Heart right ventricle (tissue), 16 donors: ENCODE measurements around the gene CD81. TPM values are rescaled to one million over a fixed set of nuclear protein-coding genes. Genes with fewer than 3 reads are reported as not detected.
A peak's percentile ranks its signal among the peaks of the same experiment; 100 is the strongest.

Experiments used
- ATAC-seq, 8 donors: fragments of 200-7000 bp; cut with Tn5 transposase; one replicate each; pipeline ENCODE4 v1.9.1; 2020; ENCODE audit warnings: mild to moderate bottlenecking in 8 of 8, moderate library complexity in 8 of 8, moderate number of reproducible peaks in 1 of 8
- DNase-seq, 2 donors: peaks; one replicate each; pipeline ENCODE4 v3.0.0-alpha.2; 2020
- H3K27ac ChIP-seq, 10 donors: fragments of 200-600 bp; sonication (generic) in 2 of 10; one replicate each; pipeline versions ENCODE4 v1.5.0 to v1.8.0; 2020 to 2022; ENCODE audit warnings: mild to moderate bottlenecking in 3 of 10
- H3K27me3 ChIP-seq, 7 donors: fragments of 200-600 bp; one replicate each; pipeline ENCODE4 v1.8.0; 2021 to 2022; ENCODE audit warnings: mild to moderate bottlenecking in 2 of 7
- H3K36me3 ChIP-seq, 9 donors: fragments of 200-600 bp; sonication (generic) in 1 of 9; one replicate each; pipeline versions ENCODE4 v1.5.0 to v1.8.0; 2020 to 2022; ENCODE audit warnings: mild to moderate bottlenecking in 2 of 9
- H3K4me1 ChIP-seq, 9 donors: fragments of 200-600 bp; sonication (generic) in 1 of 9; one replicate each; pipeline versions ENCODE4 v1.5.0 to v1.8.0; 2020 to 2022; ENCODE audit warnings: mild to moderate bottlenecking in 4 of 9
- H3K4me3 ChIP-seq, 10 donors: fragments of 200-600 bp; sonication (generic) in 2 of 10; one replicate each; pipeline versions ENCODE4 v1.5.0 to v1.8.0; 2020 to 2022; ENCODE audit warnings: mild to moderate bottlenecking in 7 of 10, moderate library complexity in 2 of 10
- H3K9me3 ChIP-seq, 11 donors: fragments of 200-600 bp in 10 of 11; sonication (generic) in 2 of 11; one replicate each; pipeline versions ENCODE4 v1.5.0 to v1.8.0; 2013 to 2022; ENCODE audit warnings: mild to moderate bottlenecking in 2 of 11, control low read depth in 1 of 11, moderate library complexity in 1 of 11
- WGBS, 2 donors: extraction: QIAGEN DNeasy Blood & Tissue Kit; methylation state at CpG; one replicate each; pipeline ENCODE4 v1.1.7; 2013; ENCODE audit warnings: inconsistent platforms in 1 of 2; 5-methylcytosine and 5-hydroxymethylcytosine counted together
- intact Hi-C, 10 donors: fragments of 100-400 bp; cut with DNase I; formaldehyde crosslinking; loops; one replicate each; pipeline versions ENCODE4 v1.11.1 to v1.14.2; 2022
- polyA plus RNA-seq, 2 donors: library from polyadenylated mRNA; stranded (reverse); fragments of 200-250 nt; gene quantifications; one replicate each; pipeline ENCODE4 v1.2.3, GENCODE V29; 2013
- total RNA-seq, 10 donors: library from RNA; stranded (reverse); fragmentation: NEBNext Ultra II Directional in 3 of 10; extraction: Animal tissue kit (Norgen Biotek cat#: 25700) in 3 of 10; gene quantifications; one replicate each; pipeline versions ENCODE4 v1.2.1 to v1.2.4, GENCODE V29; 2021 to 2023
- TF ChIP-seq, protein P1 (sequence below), 9 donors: fragments of 200-600 bp; sonication (generic) in 2 of 9; IDR thresholded peaks; one replicate each; pipeline versions ENCODE4 v1.5.0 to v1.8.0; 2021 to 2022; ENCODE audit warnings: antibody characterized with exemption in 9 of 9, mild to moderate bottlenecking in 5 of 9, moderate library complexity in 1 of 9
- donor health status: Arrhythmogenic right ventricular cardiomyopathy.
- donor health status: ischemic (EF 13 %, LVEDD 7.1; RV severe dilation, severe dysfunction).
- donor health status: healthy with polysubstance abuse.
- donor health status: DM: no; HTN: yes; CAD: no.
- donor health status: DM: no; HTN: no; CAD: no.
- donor health status: ischemic (EF 25% LVEDD 6.9; RV normal size, moderate dysfunction).
- donor health status: ischemic (EF 25% LVEDD 5.7; RV mildly dilated, moderate dysfunction).
- donor health status: healthy.
- donor health status: DM: yes; HTN: yes; CAD: no.
- donor health status: Ischemic cardiomyopathy.
- donor health status: ischemic (EF 35%, LVEDD 5.7; RV mildly dilated, moderate dysfunction).
- donor health status: nonischemic (EF 11% LVEDD 7.7; RV severe dilation, severe dysfunction).
- donor health status: DM: yes; HTN: yes; CAD: no.
- donor health status: PGD.
- donor health status: ischemic (EF 29% LVEDD 5.4; RV normal size, mild dysfunction).
- donor health status: nonischemic (EF 23%, LVEDD 6.1; RV moderate dilation, normal function).

Gene CD81
- total and polyA plus RNA-seq, 12 donors: 346 to 959 (median 513) TPM

DNA sequence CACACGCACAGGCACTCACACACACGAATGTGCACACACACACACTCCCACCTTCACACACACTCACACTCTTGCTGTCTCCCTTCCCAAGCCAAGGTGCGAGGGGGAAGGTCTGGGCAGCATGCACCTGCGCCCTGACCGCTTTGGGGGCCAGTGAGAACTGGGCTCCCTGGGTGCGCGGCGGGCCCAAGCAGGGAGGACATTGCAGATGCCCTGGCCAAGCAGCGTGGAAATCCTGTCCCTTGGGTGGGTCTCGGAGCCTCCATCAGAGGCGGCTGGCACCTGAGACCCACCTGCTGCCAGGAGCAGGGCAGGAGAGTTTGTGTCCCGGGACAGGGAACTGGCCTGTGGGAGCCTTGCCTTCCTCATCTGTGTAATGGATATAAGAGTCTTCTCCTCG lies 3.3 kb downstream of the CD81 start:
- no peak for ATAC-seq
- whole genome bisulfite sequencing, 2 donors: 50 to 63% methylated on average over 13 of the region's 13 CpGs
- H3K36me3 ChIP-seq: peaks cover 0 to 15% (median 0%) of the 10 kb centered on the region in 9 donors
- TF ChIP-seq, protein P1, sequence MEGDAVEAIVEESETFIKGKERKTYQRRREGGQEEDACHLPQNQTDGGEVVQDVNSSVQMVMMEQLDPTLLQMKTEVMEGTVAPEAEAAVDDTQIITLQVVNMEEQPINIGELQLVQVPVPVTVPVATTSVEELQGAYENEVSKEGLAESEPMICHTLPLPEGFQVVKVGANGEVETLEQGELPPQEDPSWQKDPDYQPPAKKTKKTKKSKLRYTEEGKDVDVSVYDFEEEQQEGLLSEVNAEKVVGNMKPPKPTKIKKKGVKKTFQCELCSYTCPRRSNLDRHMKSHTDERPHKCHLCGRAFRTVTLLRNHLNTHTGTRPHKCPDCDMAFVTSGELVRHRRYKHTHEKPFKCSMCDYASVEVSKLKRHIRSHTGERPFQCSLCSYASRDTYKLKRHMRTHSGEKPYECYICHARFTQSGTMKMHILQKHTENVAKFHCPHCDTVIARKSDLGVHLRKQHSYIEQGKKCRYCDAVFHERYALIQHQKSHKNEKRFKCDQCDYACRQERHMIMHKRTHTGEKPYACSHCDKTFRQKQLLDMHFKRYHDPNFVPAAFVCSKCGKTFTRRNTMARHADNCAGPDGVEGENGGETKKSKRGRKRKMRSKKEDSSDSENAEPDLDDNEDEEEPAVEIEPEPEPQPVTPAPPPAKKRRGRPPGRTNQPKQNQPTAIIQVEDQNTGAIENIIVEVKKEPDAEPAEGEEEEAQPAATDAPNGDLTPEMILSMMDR (IDR thresholded peaks at IDR 0.05): no peak
- no peaks in the 10 kb centered on the region for H3K9me3 ChIP-seq
- intact Hi-C loops: loop anchor here in 2 of 10 donors (5.0 kb wide), 1 partner anchor 73 kb away; no protein-coding TSS in a partner anchor
- peaks cover 60 to 86% (median 72%) of the 10 kb centered on the region in 9 donors for H3K4me1 ChIP-seq
- DNase-seq: peak in 1 of 2 donors; percentile 17
- H3K27ac ChIP-seq: peak overlapping the region; percentile 73 to 100 (median 98)
- no peaks in the 10 kb centered on the region for H3K27me3 ChIP-seq
- peak overlapping the region in 9 of 10 donors; percentile 13 to 100 (median 99) for H3K4me3 ChIP-seq

DNA sequence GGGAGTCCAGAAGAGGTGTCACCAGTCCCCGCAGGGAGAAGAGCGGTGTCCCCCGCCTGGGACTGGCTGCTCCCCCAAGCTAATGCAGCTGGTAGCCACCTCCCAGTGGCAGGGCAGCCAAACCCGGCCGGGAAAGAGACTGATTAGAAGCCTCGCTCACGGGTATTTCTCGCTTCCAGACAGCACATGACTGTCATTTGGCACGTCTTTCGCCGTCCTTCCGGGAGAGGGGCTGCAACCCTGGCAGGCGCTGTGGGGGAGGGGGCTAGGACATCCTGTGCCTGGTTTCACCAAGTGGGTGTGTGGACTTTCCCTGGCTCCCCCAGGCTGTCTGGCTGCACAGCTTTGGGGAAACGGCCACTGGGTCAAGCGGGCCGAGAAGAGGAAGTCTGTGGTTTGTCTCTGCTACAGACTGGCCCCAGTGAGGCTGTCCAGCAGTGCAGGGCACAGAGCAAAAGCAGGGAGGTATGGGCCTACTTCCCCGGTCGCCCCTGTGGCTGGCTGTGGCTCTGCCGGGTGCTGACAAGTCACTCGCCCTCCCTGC lies 3.8 kb downstream of the CD81 start:
- ATAC-seq (peak in 7 of 8 donors; percentile 6 to 40 (median 10)), DNase-seq (peak; percentile 74 to 75)
- H3K27me3 ChIP-seq: no peaks in the 10 kb centered on the region
- TF ChIP-seq, protein P1 (IDR thresholded peaks at IDR 0.05): peak in 1 of 9 donors; percentile 6
- peak overlapping the region; percentile 73 to 100 (median 98) for H3K27ac ChIP-seq
- no peaks in the 10 kb centered on the region for H3K9me3 ChIP-seq
- H3K4me1 ChIP-seq: peaks cover 57 to 86% (median 77%) of the 10 kb centered on the region in 9 donors
- 12 to 22% methylated on average over 18 to 20 of the region's 20 CpGs for whole genome bisulfite sequencing, 2 donors
- intact Hi-C loops: loop anchor here in 2 of 10 donors (5.0 kb wide), 1 partner anchor 74 kb away; no protein-coding TSS in a partner anchor
- H3K36me3 ChIP-seq: peaks cover 0 to 20% (median 0%) of the 10 kb centered on the region in 9 donors
- H3K4me3 ChIP-seq: peak overlapping the region in 9 of 10 donors; percentile 13 to 100 (median 99)

DNA sequence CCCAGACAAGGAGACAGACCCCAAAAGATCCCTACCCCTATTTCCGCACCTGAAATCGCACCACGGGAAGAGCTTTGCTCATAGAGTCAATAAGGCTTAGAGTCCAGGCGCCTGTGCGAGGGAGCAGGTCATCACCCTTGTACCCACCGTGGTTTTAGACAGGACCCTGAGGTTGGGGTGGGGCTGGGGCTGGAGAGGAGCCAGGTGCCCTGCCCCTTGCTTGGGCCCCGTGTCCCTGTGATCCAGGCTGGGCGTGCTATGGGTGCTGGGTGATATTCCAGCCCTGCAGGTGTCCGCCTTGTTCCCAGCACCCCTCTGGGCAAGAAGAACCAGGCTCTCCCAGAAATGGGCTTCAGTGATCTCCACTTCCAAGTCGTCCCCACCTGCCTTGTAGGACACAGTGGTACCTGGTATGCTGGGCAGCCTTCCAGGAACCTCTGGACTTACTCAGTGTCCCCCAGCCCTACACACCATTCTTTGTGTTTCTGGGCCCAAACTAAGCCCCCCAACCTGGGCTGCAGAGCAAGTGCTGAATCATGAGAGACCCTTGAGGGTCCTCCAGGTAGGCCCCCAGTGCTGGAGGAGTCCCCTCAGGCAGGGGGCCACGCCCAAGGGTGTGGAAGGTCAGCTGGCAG lies 4.5 kb downstream of the CD81 start:
- H3K9me3 ChIP-seq: no peaks in the 10 kb centered on the region
- DNase-seq (peak in 1 of 2 donors; percentile 15), ATAC-seq (no peak)
- peak overlapping the region; percentile 29 to 100 (median 98) for H3K27ac ChIP-seq
- peak overlapping the region in 2 of 10 donors; percentile 99 to 100 for H3K4me3 ChIP-seq
- intact Hi-C loops: loop anchor here in 2 of 10 donors (5.0 kb wide), 1 partner anchor 74 kb away; no protein-coding TSS in a partner anchor
- no peaks in the 10 kb centered on the region for H3K27me3 ChIP-seq
- WGBS, 2 donors: 67 to 69% methylated on average over 11 of the region's 11 CpGs
- H3K4me1 ChIP-seq: peaks cover 62 to 86% (median 80%) of the 10 kb centered on the region in 9 donors
- TF ChIP-seq, protein P1 (IDR thresholded peaks at IDR 0.05): no peak
- H3K36me3 ChIP-seq: peaks cover 0 to 26% (median 0%) of the 10 kb centered on the region in 9 donors

DNA sequence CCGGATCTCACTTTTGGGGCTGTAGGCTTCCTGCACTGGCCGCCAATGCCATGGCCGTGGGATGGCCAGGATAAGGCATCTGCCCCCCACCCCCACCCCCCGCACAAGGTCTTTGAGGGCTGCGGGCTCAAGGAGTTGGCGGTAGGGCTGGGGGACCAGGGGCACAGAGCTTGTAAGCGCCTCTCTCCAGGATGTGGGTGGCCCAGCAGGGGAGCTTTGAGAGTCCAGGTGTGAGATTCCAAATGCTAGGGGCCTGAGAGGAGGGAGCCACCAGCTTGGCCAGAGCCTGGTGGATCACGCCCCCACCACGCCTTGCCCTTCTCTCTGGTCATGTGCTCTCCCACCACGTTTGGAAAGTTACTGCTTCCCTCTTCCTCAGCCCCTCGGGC lies 5.0 kb downstream of the CD81 start:
- H3K36me3 ChIP-seq: peaks cover 0 to 31% (median 0%) of the 10 kb centered on the region in 9 donors
- peak overlapping the region; percentile 29 to 100 (median 98) for H3K27ac ChIP-seq
- no peaks in the 10 kb centered on the region for H3K27me3 ChIP-seq
- no peak for ATAC-seq
- peak in 1 of 2 donors; percentile 13 for DNase-seq
- no peaks in the 10 kb centered on the region for H3K9me3 ChIP-seq
- WGBS, 2 donors: 41 to 45% methylated on average over 11 of the region's 11 CpGs
- TF ChIP-seq, protein P1 (IDR thresholded peaks at IDR 0.05): no peak
- peaks cover 62 to 87% (median 80%) of the 10 kb centered on the region in 9 donors for H3K4me1 ChIP-seq
- peak overlapping the region in 1 of 10 donors; percentile 19 for H3K4me3 ChIP-seq
- intact Hi-C loops: loop anchor here in 2 of 10 donors (5.0 kb wide), 1 partner anchor 75 kb away; no protein-coding TSS in a partner anchor
